IPS-11a (cell line): Measurements from ENCODE around the gene GSG1L.
"Not testable (repeated sequence)": the region's sequence is repeated elsewhere in the genome, so short reads cannot be mapped to it uniquely, and the experiment has no call there.

Experiments used
- H3K4me3 ChIP-seq: one replicate; pipeline ENCODE4 v1.5.1; 2013; ENCODE audit warnings: low read depth, low read length, control low read depth

Gene GSG1L

GRCh38 chr16:27984121-27984520 is 79.4 kb downstream of the GSG1L start:
- no peak overlapping the region for H3K4me3 ChIP-seq

DNA sequence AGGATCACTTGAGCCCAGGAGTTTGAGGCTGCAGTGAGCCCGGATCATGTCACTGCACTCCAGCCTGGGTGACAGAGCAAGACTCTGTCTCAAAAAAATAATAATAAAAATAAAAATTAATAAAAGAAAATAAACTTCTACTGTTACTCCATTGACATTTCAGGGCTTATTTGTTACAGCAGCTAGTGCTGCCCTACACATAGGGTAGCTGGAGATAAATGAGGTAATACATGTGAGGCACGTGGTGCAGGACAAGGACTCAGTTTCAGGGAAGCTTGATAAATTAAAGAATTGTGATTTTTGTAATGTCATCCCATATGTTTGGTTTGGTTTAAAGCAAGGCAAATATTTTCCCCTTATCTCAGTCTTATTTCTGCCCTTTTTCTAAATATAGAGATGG is 80.3 kb downstream of the GSG1L start:
- no peak overlapping the region for H3K4me3 ChIP-seq

DNA sequence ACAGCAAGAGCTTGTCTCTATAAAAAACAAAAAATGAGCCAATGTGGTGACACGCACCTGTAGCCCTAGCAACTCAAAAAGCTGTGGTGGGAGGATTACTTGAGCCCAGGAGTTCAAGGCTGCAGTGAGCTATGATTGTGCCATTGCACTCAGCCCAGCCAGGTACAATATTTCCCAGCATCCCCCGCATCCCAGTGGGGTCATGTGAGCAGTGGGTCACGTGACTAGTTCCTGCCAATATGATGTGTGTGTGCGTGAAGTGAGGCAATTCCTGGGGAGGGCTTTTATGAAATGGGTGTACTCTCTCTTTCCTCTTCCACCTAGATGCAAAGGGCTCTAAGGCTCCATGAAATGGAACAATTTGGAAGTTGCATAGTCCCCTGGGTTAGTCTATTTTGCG is 81.3 kb downstream of the GSG1L start:
- no peak overlapping the region for H3K4me3 ChIP-seq

GRCh38 chr16:27980919-27981700 is 82.4 kb downstream of the GSG1L start:
- H3K4me3 ChIP-seq: no peak overlapping the region

DNA sequence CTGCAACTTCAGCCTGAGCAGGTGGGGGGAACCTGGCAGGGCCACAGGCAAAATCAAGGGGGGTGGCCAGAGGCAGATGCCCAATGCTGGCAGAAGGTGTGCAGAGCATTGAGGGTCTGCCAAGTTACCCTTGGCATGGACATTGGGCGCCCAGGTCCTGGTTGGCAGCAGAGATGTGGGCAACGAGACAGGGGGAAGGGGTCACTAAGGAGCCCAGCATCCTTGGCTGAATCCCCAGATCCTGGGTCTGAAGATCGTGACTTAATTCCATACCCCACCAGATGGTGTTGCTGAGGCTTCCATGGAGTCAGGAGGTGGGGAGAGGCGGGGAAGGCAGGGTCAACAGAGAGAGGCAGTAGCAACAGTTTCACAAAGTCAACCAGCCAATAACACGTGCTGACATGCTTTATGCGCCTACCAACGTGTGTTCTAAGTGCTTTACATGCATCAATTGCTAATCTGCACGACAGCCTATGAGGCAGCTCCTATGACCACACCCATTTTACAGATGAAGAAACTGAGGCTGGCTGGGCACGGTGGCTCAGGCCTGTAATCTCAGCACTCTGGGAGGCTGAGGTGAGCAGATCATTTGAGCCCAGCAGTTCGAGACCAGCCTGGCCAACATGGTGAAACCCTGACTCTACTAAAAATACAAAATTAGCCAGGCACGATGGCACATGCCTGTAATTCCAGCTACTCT is 83.3 kb downstream of the GSG1L start:
- no peak overlapping the region for H3K4me3 ChIP-seq

- not testable (repeated sequence) for H3K4me3 ChIP-seq
Measured at GRCh38 chr16:27979668-27980067, 83.8 kb downstream of the GSG1L start.

DNA sequence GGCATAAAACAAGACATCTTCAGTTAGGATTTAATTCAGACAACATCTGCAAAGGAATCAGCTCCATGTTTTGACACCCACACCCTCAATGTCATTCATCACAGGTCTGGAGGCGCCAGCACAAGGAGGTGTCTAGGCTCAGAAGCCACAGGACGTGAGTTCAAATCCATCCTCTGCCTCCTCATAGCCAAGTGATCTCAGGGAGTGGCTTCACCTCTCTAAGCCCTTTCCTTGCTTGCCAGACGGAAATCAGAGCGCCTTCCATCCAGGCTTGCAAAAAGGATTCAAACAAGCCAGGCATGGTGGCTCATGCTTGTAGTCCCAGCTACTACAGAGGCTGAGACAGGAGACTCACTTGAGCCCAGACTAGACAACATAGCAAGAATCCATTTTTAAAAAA is 84.6 kb downstream of the GSG1L start:
- H3K4me3 ChIP-seq: no peak overlapping the region

- no peak overlapping the region for H3K4me3 ChIP-seq
Measured at GRCh38 chr16:27977966-27978365, 85.5 kb downstream of the GSG1L start.

DNA sequence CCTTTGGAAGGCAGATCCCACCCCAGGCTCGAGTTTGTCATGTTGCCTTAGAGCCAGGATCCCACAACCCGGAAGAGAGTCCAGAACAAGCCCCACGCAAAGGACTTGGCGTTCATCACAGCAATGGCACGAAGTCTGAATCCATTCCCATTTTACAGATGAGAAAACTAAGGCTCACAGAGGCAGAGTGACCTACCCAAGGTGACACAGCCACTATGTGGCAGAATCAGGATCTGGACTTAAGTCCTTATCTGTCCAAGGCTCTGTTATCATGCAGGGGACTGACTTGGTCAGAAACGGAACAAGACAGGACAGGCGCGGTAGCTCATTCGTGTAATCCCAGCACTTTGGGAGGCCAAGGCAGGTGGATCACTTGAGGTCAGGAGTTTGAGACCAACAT is 86.5 kb downstream of the GSG1L start:
- H3K4me3 ChIP-seq: no peak overlapping the region

DNA sequence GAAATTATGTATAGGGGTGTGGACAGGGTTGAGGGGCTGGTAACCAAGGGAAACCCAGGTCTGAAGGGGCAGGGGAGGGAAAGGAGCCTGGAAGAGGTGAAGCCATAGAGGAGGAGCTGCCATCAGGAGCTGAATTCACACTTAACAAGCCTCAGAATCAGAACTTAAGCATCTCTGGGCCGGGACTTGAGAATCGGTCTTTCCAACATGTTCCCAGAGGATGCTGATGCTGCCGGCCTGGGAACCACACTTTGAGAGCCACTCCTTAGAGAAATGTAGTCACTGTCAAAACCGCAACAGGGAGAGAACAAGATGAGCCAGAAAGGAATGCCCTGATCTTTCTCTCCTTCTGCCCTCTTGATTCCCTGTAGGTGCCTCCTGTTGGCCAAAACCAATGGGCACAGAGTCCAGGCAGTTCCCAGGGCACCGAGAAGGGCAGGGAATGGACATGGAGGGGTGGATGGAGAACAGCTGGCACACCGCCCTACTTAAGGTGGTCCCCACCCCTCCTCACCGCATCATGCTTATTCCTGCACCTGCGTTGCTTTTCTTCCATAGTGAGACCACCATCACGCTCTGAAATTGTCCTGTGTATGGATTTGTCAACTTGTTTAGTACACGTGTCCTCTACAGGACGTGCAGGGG is 88.5 kb downstream of the GSG1L start:
- H3K4me3 ChIP-seq: no peak overlapping the region

GRCh38 chr16:27973678-27974077 is 89.8 kb downstream of the GSG1L start:
- no peak overlapping the region for H3K4me3 ChIP-seq

DNA sequence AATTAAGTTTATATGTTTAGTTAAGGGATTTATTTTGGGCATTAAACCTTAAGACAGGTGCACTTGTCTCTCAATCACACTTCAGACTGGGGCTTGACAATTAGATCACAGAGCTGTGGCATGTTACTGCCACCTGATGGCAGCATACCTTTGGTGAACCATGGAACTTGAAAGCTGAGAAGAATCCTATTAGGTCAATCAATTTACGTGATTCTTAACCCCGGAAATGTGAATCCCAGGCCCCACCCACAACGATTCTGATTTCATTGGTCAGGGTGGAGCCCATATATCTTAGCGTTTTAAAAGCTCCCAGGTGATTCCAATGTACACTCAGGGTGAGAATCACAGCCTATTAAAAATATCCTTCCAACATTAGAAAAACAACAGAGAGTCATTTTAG is 91.0 kb downstream of the GSG1L start:
- H3K4me3 ChIP-seq: no peak overlapping the region

GRCh38 chr16:27969574-27969973 is 93.9 kb downstream of the GSG1L start:
- H3K4me3 ChIP-seq: no peak overlapping the region

GRCh38 chr16:27967169-27967568 is 96.3 kb downstream of the GSG1L start:
- H3K4me3 ChIP-seq: no peak overlapping the region

DNA sequence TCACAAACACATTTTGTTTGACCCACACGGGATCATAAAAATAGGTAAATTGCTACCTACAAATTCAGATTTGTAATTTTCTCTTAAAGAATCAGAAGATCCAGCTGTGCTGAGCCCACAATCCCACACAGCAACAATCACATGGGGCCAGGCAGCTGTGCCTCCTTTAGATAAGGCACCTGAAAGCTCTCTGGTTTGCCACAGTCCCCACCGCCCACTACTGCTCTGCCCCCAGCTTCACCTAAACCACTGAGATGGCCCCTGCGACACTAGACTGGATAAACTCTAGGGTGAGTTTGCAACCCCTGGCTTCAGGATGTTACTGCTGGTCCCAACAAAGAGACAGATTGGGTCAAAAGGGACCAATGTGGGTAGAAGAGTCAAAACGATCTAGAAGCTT is 96.8 kb downstream of the GSG1L start:
- H3K4me3 ChIP-seq: no peak overlapping the region

DNA sequence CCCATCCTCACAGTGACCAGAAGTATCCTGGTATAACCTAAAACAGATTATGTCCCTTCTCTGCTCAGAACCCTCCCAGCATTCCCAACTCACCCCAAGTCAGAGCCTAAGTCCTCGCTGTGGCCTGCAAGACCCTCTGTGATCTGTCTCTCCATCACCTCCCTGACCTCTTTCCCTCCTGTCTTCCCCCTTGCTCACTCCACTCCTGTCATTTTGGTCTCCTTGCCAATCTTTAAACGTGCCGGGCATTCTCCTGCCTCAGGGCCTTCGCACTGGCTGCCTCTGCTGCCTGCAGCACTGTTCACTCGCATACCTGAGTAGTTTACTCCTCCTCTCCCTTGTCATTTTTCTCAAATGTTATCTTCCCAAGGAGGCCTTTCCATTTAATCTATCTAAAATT is 97.7 kb downstream of the GSG1L start:
- no peak overlapping the region for H3K4me3 ChIP-seq

DNA sequence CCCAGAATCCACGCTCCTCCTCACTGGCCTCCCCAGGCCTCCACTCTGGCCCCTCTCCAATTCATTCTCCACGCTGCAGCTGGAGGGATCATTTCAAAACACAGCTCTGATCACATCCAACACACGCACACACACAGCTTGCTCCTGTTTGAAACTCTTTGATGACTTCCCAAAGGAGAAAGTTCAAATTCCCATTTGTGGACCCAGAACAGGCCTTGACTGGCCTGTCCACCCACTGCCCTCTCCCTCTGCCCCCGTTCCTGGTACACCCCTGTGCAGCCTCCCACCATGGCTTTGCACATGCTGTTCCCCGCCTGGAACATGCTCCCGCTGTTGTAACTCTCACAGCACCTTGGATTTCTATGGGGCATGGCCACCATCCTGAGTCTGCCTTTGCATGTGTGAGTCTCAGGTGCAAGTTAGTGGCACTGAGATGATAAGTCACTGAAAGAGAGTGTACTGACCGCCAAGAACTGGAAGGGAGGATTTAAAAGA is 100.0 kb downstream of the GSG1L start:
- H3K4me3 ChIP-seq: no peak overlapping the region

GRCh38 chr16:27962197-27962596 is 101.3 kb downstream of the GSG1L start:
- H3K4me3 ChIP-seq: no peak overlapping the region

DNA sequence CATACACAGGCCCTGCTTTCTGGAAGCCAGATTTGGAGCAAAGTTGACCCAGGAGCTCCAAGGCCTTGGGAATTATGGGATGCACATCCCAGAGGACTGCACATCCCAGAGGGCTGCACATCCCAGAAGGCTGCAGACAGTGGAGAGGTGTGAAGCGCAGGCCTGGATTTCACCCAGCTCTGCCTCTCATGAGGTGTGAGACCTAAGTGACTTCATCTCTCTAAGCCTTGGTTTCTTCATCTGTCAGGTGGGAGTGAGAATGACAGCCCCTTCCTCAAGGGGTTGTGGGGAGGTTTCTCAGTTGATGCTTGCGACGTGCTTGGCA is 102.3 kb downstream of the GSG1L start:
- H3K4me3 ChIP-seq: no peak overlapping the region

DNA sequence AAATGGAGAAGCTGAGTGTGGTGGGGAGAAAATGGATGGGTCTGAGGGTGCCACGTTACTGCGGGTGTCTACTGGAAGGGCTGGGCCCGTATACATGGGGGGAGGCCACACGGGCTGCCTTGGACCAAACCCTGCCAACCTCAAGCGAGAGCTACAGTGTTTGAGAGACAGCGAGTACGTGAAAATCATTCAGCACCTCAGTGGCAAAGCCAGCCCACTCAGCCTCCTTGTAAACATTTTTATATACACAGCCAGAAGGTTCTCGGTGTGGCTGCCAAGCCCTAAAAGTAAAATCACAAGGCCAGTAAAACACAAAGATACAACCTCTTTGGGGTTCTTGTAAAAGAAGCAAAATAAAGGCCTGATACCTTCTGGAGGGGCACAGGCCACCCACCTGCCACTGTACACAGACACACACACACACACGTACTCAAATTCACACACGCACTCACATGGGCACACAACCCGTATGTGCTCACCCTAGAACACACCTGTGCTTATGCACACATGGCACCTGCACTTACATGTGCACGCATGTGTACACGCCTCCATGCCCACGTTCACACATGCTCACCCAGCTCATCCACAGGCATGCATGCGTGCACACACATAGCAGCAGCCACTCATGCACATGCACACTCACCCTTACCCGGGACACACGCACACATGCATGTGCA is 102.8 kb downstream of the GSG1L start:
- H3K4me3 ChIP-seq: no peak overlapping the region

GRCh38 chr16:27959914-27960313 is 103.6 kb downstream of the GSG1L start:
- H3K4me3 ChIP-seq: no peak overlapping the region

GRCh38 chr16:27954191-27954590 is 109.3 kb downstream of the GSG1L start:
- no peak overlapping the region for H3K4me3 ChIP-seq
